Measurements from ENCODE around the gene NDUFS8.

The NDUFS8 gene

GRCh38 chr11:68016904-68017817 lies 13.3 kb upstream of the NDUFS8 start:
- no peak for DNase-seq

- DNase-seq = no peak
Measured at GRCh38 chr11:68017980-68018729, 12.3 kb upstream of the NDUFS8 start.

- DNase-seq = no peak
Measured at GRCh38 chr11:68018730-68019190, 11.7 kb upstream of the NDUFS8 start.

DNA sequence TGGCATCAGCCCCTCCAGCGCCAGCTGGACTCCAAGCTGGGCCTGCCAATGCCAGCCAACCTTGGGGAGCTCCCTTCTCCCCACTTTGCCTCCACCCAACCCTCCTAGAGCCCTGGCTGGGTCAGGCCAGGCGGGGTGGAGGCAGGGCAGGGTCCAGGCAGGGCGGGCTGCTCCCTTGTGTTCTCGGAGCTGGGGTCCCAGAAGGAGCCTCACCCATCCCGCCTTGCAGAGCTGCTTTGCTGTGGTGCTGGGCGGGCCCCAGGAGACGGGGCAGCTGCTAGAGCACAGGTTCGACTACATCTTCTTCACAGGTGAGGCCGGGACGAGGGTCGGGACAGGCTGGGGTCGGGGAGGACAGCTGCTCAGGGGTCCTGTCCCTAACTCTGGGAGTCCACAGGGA lies 11.0 kb upstream of the NDUFS8 start:
- no peak for DNase-seq

GRCh38 chr11:68020575-68020974 lies 9.9 kb upstream of the NDUFS8 start:
- DNase-seq = no peak

DNA sequence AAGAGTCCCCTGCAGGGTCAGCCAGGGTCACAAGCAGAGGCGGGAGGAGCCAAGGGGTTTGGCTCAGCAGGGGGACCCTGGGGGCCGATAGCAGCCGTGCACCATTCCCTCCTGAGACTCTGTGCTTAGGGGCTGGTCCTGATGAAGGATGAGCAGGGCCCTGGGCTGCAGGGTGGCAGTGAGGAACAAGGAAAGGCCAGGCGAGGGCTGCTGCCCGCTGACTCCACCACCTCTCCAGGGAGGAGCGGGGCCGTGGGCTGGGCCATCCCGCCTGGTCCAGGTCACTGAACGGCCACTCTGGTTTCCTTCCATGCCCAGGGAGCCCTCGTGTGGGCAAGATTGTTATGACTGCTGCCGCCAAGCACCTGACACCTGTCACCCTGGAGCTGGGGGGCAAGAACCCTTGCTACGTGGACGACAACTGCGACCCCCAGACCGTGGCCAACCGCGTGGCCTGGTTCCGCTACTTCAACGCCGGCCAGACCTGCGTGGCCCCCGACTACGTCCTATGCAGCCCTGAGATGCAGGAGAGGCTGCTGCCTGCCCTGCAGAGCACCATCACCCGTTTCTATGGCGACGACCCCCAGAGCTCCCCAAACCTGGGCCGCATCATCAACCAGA lies 9.2 kb upstream of the NDUFS8 start:
- DNase-seq = no peak

- DNase-seq = no peak
Measured at GRCh38 chr11:68022531-68022930, 8.0 kb upstream of the NDUFS8 start.

DNA sequence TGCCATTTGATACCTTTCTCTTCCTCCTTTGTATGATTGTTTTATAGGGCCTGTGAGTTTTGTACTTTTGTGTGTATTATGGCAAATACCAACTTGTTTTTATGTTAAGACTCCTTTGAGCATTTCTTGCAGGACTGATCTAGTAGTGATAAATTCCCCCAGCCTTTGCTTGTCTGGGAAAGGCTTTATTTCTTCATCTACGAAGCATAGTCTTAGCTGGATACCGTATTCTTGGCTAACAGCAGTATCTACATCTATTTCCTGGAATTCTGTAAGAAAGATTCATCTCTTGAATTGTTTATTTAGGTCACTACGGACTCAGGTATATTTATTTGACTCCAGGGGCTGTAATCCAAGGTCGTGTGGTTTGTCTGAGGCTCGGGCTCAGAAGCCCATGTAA lies 6.0 kb upstream of the NDUFS8 start:
- no peak for DNase-seq

- no peak for DNase-seq
Measured at GRCh38 chr11:68025047-68025446, 5.4 kb upstream of the NDUFS8 start.

GRCh38 chr11:68026391-68027105 lies 3.9 kb upstream of the NDUFS8 start:
- no peak for DNase-seq

DNA sequence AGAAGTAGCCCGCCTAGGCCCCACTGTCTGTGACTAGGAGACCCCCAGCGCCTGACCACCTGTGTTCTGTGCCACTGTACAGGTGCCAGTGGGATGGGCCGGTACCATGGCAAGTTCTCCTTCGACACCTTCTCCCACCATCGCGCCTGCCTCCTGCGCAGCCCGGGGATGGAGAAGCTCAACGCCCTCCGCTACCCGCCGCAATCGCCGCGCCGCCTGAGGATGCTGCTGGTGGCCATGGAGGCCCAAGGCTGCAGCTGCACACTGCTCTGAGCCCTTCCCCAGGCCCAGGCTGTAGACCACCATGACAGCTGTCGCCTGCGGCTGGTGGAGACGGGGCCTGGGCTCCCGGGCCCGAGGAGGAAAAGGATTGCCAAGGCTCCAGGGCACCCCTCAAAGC lies 2.8 kb upstream of the NDUFS8 start:
- no peak for DNase-seq

- no peak for DNase-seq
Measured at GRCh38 chr11:68028802-68029545, 1.5 kb upstream of the NDUFS8 start.

GRCh38 chr11:68031144-68031464 lies 623 bp downstream of the NDUFS8 start:
- DNase-seq = no peak

GRCh38 chr11:68032003-68032402 lies 1.5 kb downstream of the NDUFS8 start:
- no peak for DNase-seq

DNA sequence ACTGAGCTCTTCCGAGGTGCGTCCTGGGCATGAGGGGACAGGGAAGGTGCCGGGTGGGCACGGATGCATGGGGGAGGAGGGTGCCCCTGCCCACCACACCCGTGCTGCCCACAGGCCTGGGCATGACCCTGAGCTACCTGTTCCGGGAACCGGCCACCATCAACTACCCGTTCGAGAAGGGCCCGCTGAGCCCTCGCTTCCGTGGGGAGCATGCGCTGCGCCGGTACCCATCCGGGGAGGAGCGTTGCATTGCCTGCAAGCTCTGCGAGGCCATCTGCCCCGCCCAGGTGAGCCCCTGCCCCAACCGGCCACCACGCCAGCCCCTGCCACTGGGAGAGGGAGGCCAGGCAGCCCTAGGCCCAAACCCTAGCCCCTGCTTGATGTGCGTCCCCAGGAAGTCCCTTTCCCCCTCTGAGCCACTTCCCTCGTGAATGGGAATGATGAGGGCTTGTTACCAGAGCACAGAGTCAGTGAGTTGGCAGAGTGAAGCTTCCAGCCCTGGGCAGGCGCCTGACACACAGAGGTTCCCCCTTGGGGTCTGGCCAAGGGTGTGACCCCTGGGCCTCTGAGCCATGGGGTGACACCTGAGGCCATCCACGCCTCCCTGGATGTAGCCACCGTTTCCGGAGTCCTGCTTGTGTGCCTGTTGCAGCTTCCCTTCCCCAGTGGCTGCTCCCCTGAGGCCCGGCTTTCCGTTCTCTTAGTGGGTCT lies 2.7 kb downstream of the NDUFS8 start:
- DNase-seq = no peak

DNA sequence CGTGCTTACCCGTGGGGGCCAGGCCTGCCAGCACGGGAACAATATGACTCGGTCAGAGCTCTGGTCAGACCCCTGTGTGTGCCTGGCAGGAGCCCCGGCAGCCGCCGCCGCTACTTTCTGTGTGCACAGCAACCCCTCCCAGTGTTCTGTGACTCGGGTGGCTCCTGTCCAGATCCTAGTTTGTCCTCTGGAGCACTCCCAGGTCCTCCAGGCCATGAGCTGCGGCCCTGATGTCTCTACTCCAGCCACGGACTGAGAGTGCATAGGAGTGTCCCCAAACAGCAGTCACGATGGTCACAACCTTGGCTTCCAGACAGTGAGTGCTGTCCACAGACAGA lies 3.2 kb downstream of the NDUFS8 start:
- DNase-seq = no peak

DNA sequence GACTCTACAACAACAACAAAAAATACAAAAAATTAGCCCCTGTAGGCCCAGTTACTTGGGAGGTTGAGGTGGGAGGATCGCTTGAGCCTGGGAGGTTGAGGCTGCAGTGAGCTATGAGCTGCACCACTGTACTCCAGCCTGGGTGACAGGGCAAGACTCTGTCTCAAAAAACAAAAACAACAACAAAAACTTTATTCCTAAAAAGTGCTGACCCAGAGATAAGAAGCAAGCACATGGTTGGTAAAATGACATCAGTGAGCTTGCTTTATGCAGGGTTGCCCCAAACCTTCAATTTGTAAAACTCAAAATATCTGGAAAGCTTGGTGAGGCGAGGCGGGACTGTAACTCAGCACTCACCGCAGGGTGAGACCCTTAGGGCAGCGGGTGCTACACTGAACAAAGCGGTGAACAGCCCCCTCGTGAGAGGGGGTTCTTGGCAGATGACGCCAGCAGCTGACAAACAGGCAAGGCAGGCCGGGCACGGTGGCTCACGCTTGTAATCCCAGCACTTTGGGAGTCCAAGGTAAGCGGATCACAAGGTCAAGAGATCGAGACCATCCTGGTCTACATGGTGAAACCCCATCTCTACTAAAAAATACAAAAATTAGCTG lies 4.9 kb downstream of the NDUFS8 start:
- no peak for DNase-seq

- no peak for DNase-seq
Measured at GRCh38 chr11:68036141-68036716, 5.7 kb downstream of the NDUFS8 start.

DNA sequence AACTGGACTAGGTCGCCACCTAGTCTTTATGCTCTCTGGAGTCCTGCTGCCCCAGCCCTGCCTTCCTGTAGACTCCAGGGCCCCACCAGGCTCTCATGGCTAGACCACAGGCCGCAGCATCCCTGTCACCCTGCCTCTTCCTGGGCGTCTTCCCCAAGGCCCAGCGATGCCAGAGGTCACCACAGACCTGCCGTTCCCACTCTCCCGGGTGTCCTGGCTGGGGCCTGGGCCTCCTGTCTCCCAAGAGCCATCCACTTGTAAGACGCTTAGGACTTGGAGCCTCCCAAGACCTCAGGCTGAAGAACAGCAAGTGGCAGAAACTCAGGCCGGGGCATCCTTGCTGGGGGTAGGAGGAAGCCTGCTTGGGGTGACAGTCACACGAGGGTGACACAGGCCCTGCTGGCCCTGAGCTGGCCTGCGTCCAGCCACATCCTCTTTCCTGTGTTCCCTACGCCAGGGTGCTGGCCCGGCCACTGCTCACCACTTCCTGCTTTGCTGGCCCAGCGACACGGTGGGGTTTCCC lies 6.3 kb downstream of the NDUFS8 start:
- peak; percentile 7 for DNase-seq

GRCh38 chr11:68037411-68038225 lies 7.1 kb downstream of the NDUFS8 start:
- DNase-seq = no peak
